NCI-H2196 treated with DMSO at 0.1 percent for 48 hours (cell line): ENCODE data around the gene UNC5B.

Experiments used
- DNase-seq: peaks from one replicate; lab custom pipeline; 2025; ENCODE audit not compliant: unreplicated experiment; lab: John Stamatoyannopoulos, UW

UNC5B gene

GRCh38 chr10:71253981-71254818 lies 41.8 kb downstream of the UNC5B start:
- DNase-seq = no peak

- no peak for DNase-seq
Observed at GRCh38 chr10:71254834-71255549, 42.6 kb downstream of the UNC5B start.

- no peak for DNase-seq
Observed at GRCh38 chr10:71255550-71255807, 43.1 kb downstream of the UNC5B start.

- DNase-seq = no peak
Observed at GRCh38 chr10:71255808-71256660, 43.7 kb downstream of the UNC5B start.

GRCh38 chr10:71256661-71257318 lies 44.4 kb downstream of the UNC5B start:
- no peak for DNase-seq

GRCh38 chr10:71257319-71257997 lies 45.1 kb downstream of the UNC5B start:
- no peak for DNase-seq

- DNase-seq = no peak
Observed at GRCh38 chr10:71258046-71258445, 45.7 kb downstream of the UNC5B start.

GRCh38 chr10:71258446-71259145 lies 46.2 kb downstream of the UNC5B start:
- DNase-seq = no peak

- DNase-seq = no peak
Observed at GRCh38 chr10:71259282-71259681, 46.9 kb downstream of the UNC5B start.

GRCh38 chr10:71259815-71260501 lies 47.6 kb downstream of the UNC5B start:
- DNase-seq = no peak

- no peak for DNase-seq
Observed at GRCh38 chr10:71260622-71261325, 48.4 kb downstream of the UNC5B start.

GRCh38 chr10:71262027-71262426 lies 49.7 kb downstream of the UNC5B start:
- no peak for DNase-seq

- DNase-seq = no peak
Observed at GRCh38 chr10:71262817-71263216, 50.4 kb downstream of the UNC5B start.

- DNase-seq = no peak
Observed at GRCh38 chr10:71263376-71263775, 51.0 kb downstream of the UNC5B start.

GRCh38 chr10:71264345-71265200 lies 52.2 kb downstream of the UNC5B start:
- DNase-seq = no peak

GRCh38 chr10:71265201-71265575 lies 52.8 kb downstream of the UNC5B start:
- no peak for DNase-seq

GRCh38 chr10:71265618-71266146 lies 53.3 kb downstream of the UNC5B start:
- DNase-seq = no peak
